ENCODE data around the gene EIF4E1B. TPM values are rescaled to one million over a fixed set of nuclear protein-coding genes. Genes with fewer than 3 reads are reported as not detected.

Gene EIF4E1B, protein sequence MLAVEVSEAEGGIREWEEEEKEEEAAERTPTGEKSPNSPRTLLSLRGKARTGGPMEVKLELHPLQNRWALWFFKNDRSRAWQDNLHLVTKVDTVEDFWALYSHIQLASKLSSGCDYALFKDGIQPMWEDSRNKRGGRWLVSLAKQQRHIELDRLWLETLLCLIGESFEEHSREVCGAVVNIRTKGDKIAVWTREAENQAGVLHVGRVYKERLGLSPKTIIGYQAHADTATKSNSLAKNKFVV
- not detected in 2 replicates for total RNA-seq

DNA sequence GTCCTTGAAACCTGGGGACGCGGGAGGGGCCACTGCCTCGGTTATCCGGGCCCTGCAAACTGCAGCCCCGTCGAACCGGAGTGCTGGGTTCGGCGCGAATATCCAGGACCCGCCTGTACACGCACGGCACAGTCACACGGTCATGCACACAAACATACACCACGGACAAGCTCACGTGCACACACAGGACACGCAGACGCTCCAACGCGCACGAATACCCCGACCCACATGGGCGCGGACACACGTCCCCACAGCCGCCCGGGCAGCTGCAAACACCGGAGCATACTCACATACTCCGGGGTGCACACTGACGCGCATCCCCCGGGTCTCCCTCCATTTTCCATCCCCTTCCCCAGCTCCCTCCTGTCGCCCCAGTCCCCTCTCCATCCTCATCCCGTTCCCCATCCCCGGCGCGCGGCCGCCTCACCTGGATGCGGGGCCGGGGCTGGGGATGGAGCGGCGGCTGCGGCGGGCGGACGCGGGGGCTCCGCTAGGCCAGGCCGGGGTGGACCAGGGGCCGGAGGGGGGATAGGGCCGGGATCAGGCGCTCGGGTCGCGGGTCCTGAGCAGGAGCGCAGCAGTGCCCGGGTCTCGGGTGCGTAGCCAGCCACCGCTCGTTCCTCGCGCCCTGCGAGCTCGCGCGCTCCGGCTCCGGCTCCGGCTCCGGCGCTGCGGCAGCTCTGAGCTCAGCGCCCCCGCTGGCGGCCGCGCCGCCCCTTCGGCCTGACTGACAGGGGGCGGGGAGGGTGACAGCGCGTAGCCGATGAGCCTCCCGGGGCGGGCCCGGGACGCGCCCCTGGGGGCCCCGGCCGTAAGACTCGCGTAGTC, at the start of gene EIF4E1B, which contains the start of gene SNCB:
Gene EIF4E1B (plus strand): TSS at position 823 of the 828 bp plus-strand sequence. CDS start 12,113 bp downstream, outside the sequence.
Gene SNCB (minus strand): TSS at position 682 of the 828 bp plus-strand sequence. CDS start 880 bp downstream, outside the sequence.

DNA sequence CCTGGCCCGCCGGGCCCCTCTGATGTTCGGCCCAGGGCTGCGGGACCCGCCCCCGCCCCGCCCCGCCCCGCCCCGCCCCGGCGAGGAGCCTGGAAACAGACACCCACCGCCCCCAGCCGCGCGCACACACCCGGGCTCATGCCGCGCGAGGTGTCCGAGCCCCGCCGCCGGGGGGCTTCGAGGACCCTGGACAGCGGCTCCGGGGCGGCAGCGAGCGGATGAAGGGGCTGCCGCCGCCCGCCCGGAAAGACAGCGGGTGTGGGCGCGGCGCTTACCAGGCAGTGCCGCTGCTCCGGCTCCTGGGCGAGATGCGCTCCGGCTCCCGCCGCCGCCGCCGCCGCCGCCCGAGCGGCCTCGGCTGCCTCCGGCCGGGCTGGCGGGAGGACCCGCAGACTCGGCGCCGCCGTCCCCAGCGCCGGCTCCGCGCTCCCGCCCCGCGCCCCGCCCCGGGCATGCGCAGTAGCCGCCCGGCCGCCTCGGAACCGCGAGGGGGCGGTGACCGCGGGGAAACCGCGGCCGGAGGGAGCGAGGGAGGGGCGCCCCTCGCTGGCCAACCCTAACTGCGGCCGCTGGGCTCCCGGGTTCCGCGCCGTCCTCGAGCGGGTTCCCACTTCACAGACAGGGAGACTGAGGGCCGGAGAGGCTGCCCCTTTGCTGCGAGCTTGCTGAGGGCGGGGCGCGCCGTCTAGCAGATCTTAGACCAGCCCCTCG, 20.6 kb upstream of the EIF4E1B start, which contains the start of gene GPRIN1:
Gene GPRIN1 (minus strand): TSS at position 433 of the 711 bp plus-strand sequence. CDS start 10,322 bp downstream, outside the sequence.

DNA sequence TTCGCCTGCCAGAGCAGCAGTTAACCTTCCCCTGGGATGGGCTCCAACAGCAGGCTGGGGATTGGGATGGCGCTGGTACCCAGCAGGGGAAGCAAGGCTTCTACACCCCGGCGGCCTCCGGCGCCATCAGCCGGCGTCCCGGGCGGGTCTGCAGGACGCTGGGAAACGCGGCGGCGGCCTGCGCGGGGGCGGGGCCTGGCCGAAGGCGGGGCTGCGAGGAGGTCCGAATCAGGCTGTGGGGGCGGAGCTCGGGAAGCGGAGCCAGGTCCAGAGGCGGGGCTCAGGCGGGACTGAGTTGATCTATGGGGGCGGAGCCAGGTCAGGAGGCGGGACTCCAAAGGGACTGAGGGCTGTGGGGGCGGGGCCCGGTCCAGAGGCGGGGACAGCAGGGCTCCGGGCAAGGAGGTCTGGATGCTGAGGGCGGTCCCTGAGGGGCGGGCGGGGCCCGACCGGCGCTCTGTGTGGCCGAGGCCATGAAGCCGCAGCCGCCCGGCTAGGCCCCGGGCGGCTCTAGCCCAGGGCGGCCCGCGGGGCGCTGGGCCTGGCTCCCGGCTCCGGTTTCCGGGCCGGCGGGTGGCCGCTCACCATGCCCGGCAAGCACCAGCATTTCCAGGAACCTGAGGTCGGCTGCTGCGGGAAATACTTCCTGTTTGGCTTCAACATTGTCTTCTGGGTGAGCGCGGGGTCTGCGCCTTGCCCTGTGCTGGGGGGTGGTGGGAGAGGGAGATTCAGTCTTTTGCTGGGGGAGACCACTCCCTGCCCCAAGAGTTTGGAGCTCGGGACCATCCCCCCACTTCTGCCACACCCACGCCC, 16.8 kb downstream of the EIF4E1B start, which contains the start of gene TSPAN17:
Gene TSPAN17 (plus strand): TSS at position 455 of the 813 bp plus-strand sequence. CDS start 132 bp downstream, at position 587.

Other genes starting within 250 kb of the EIF4E1B start
- gene NOP16, start 242.1 kb upstream of the EIF4E1B start, total RNA-seq = 10.4 and 25.9 TPM in 2 replicates
- gene HIGD2A, start 241.9 kb upstream of the EIF4E1B start, total RNA-seq = 131 and 202 TPM in 2 replicates
- gene CLTB, start 214.1 kb upstream of the EIF4E1B start, total RNA-seq = 85.2 and 90.8 TPM in 2 replicates
- gene FAF2, start 182.3 kb upstream of the EIF4E1B start, total RNA-seq = 27.4 and 30.0 TPM in 2 replicates
- gene RNF44, start 93.3 kb upstream of the EIF4E1B start, total RNA-seq = 12.4 and 31.3 TPM in 2 replicates
- gene CDHR2, start 81.3 kb upstream of the EIF4E1B start, total RNA-seq = not detected in 2 replicates
- 7.6 and 37.2 TPM in 2 replicates for gene GPRIN1, start 20.5 kb upstream of the EIF4E1B start, total RNA-seq
- gene SNCB, start 141 bp upstream of the EIF4E1B start, total RNA-seq = not detected in 2 replicates
- 35.8 and 50.2 TPM in 2 replicates for gene TSPAN17, start 16.8 kb downstream of the EIF4E1B start, total RNA-seq
- 0.25 and 0.33 TPM in 2 replicates for gene UNC5A, start 179.9 kb downstream of the EIF4E1B start, total RNA-seq

Data from mesangial cell (primary cell).